GM23338 (cell line): ENCODE data around the gene AKAP7. TPM values are rescaled to one million over a fixed set of nuclear protein-coding genes. Genes with fewer than 3 reads are reported as not detected.

Experiments used
- ATAC-seq: fragments of 200-7000 bp; cut with Tn5 transposase; 3 replicates; pipeline ENCODE4 v1.9.1; 2020
- DNase-seq: peaks from one replicate; pipeline ENCODE4 v3.0.0-alpha.2; 2015; ENCODE audit warnings: low spot score
- H2AFZ ChIP-seq: fragments of 200-600 bp; sonication (generic); 2 replicates; pipeline ENCODE4 v1.8.0; 2016; ENCODE audit warnings: antibody characterized with exemption, mild to moderate bottlenecking, moderate library complexity
- H3F3A ChIP-seq: fragments of 200-600 bp; sonication (generic); replicated peaks from 2 replicates; pipeline ENCODE4 v1.8.0; 2017; ENCODE audit warnings: antibody characterized with exemption, mixed run types, low read depth
- H3K27ac ChIP-seq: fragments of 200-600 bp; sonication (generic); 2 replicates; pipeline ENCODE4 v1.6.1; 2016; ENCODE audit warnings: low read depth
- H3K27me3 ChIP-seq: fragments of 200-600 bp; sonication (generic); 2 replicates; pipeline ENCODE4 v1.8.0; 2016; ENCODE audit warnings: mild to moderate bottlenecking, mixed run types, moderate library complexity; ENCODE audit not compliant: insufficient read depth
- H3K36me3 ChIP-seq: fragments of 200-600 bp; sonication (generic); 2 replicates; pipeline ENCODE4 v1.8.0; 2016; ENCODE audit warnings: mild to moderate bottlenecking; ENCODE audit not compliant: insufficient read depth
- H3K4me1 ChIP-seq: fragments of 200-600 bp; sonication (generic); 2 replicates; pipeline ENCODE4 v1.8.0; 2016; ENCODE audit warnings: mild to moderate bottlenecking, moderate library complexity; ENCODE audit not compliant: insufficient read depth
- H3K4me2 ChIP-seq: fragments of 200-600 bp; sonication (generic); 2 replicates; pipeline ENCODE4 v1.7.1; 2017; ENCODE audit warnings: mixed run types
- H3K4me3 ChIP-seq: fragments of 200-600 bp; sonication (generic); 2 replicates; pipeline ENCODE4 v1.6.1; 2016; ENCODE audit warnings: mixed run types
- H3K79me2 ChIP-seq: fragments of 200-600 bp; sonication (generic); replicated peaks from 2 replicates; pipeline ENCODE4 v1.8.0; 2017; ENCODE audit warnings: mild to moderate bottlenecking; ENCODE audit not compliant: insufficient read depth
- H3K9me2 ChIP-seq: fragments of 200-600 bp; sonication (generic); 2 replicates; pipeline ENCODE4 v1.8.0; 2017; ENCODE audit not compliant: insufficient read depth
- H4K20me1 ChIP-seq: fragments of 200-600 bp; sonication (generic); replicated peaks from 2 replicates; pipeline ENCODE4 v1.8.0; 2017; ENCODE audit warnings: mild to moderate bottlenecking; ENCODE audit not compliant: insufficient read depth
- H3K27ac Mint-ChIP-seq: 2 replicates; pipeline ENCODE4 v1.8.0; 2020; ENCODE audit warnings: inconsistent platforms, mild to moderate bottlenecking, moderate library complexity, mixed read lengths
- H3K27me3 Mint-ChIP-seq: 3 replicates; pipeline ENCODE4 v1.8.0; 2022; ENCODE audit warnings: low read depth, mild to moderate bottlenecking, moderate library complexity, mixed read lengths, inconsistent platforms; ENCODE audit not compliant: insufficient read depth, poor library complexity
- H3K36me3 Mint-ChIP-seq: 3 replicates; pipeline ENCODE4 v1.8.0; 2021; ENCODE audit warnings: low read depth, mild to moderate bottlenecking, inconsistent platforms, moderate library complexity, mixed read lengths
- H3K4me1 Mint-ChIP-seq: 3 replicates; pipeline ENCODE4 v1.8.0; 2020; ENCODE audit warnings: mild to moderate bottlenecking, inconsistent platforms, mixed read lengths
- H3K4me3 Mint-ChIP-seq: 3 replicates; pipeline ENCODE4 v1.8.0; 2021; ENCODE audit warnings: moderate library complexity, mild to moderate bottlenecking, inconsistent platforms, mixed read lengths
- H3K9me3 Mint-ChIP-seq: 3 replicates; pipeline ENCODE4 v1.8.0; 2020; ENCODE audit warnings: moderate library complexity, mild to moderate bottlenecking, inconsistent platforms, mixed read lengths
- CREB1 ChIP-seq: fragments of 250-450 bp; sonication (Bioruptor Pico); IDR thresholded peaks from 2 replicates; pipeline ENCODE4 v1.5.0; 2020; ENCODE audit warnings: low read depth, mild to moderate bottlenecking, moderate library complexity
- CTCF ChIP-seq, 2 experiments: fragments of 200-600 bp in 1 of 2; sonication (generic) in 1 of 2; conservative IDR thresholded peaks; 2 replicates each; pipeline versions ENCODE4 v1.5.1 to v1.6.1; 2016 to 2017; ENCODE audit warnings: antibody characterized with exemption in 2 of 2, low read depth in 2 of 2, mild to moderate bottlenecking in 2 of 2, moderate library complexity in 1 of 2
- EZH2 ChIP-seq: fragments of 200-600 bp; sonication (generic); IDR thresholded peaks from one replicate; pipeline ENCODE4 v1.8.0; 2017; ENCODE audit warnings: antibody characterized with exemption, mild to moderate bottlenecking, low read depth; ENCODE audit not compliant: unreplicated experiment
- EZH2phosphoT487 ChIP-seq: fragments of 200-600 bp; sonication (generic); IDR thresholded peaks from one replicate; pipeline ENCODE4 v1.8.1; 2018; ENCODE audit warnings: antibody characterized with exemption; ENCODE audit not compliant: unreplicated experiment
- JUNB ChIP-seq: IDR thresholded peaks from one replicate; pipeline ENCODE4 v1.6.1; 2016; ENCODE audit warnings: antibody characterized with exemption; ENCODE audit not compliant: unreplicated experiment
- NANOG ChIP-seq: IDR thresholded peaks from 2 replicates; pipeline ENCODE4 v1.6.1; 2016; ENCODE audit warnings: antibody characterized with exemption, borderline replicate concordance
- POLR2AphosphoS5 ChIP-seq: IDR thresholded peaks from 2 replicates; pipeline ENCODE4 v1.6.1; 2016; ENCODE audit warnings: antibody characterized with exemption, low read depth
- REST ChIP-seq: IDR thresholded peaks from one replicate; pipeline ENCODE4 v1.6.1; 2018; ENCODE audit warnings: antibody characterized with exemption; ENCODE audit not compliant: unreplicated experiment
- ZNF114 ChIP-seq: fragments of 250-450 bp; sonication (Bioruptor Pico); IDR thresholded peaks from 2 replicates; pipeline ENCODE4 v1.5.0; 2020; ENCODE audit warnings: mild to moderate bottlenecking, moderate library complexity
- ZNF331 ChIP-seq: fragments of 250-450 bp; sonication (Bioruptor Pico); IDR thresholded peaks from 2 replicates; pipeline ENCODE4 v1.5.0; 2020; ENCODE audit warnings: low read depth, mild to moderate bottlenecking, moderate library complexity
- polyA plus RNA-seq: library from polyadenylated mRNA; unstranded; fragments of >200 nt; fragmentation: Nextera tagmentation; extraction: Ambion mirVana; gene quantifications from 2 replicates; pipeline ENCODE4 v1.2.1, GENCODE V29; 2016
- total RNA-seq: library from RNA; depleted of rRNA; stranded (reverse); fragments of >200 nt; shearing (Covaris generic); gene quantifications from 2 replicates; pipeline ENCODE4 v1.2.3, GENCODE V29; 2014
- TF ChIP-seq, protein P1 (sequence below): IDR thresholded peaks from 2 replicates; pipeline ENCODE4 v1.6.1; 2016; ENCODE audit warnings: antibody characterized with exemption

The AKAP7 gene
- total and polyA plus RNA-seq, 2 experiments from 2014 or later: 12.2 to 20.0 TPM

DNA sequence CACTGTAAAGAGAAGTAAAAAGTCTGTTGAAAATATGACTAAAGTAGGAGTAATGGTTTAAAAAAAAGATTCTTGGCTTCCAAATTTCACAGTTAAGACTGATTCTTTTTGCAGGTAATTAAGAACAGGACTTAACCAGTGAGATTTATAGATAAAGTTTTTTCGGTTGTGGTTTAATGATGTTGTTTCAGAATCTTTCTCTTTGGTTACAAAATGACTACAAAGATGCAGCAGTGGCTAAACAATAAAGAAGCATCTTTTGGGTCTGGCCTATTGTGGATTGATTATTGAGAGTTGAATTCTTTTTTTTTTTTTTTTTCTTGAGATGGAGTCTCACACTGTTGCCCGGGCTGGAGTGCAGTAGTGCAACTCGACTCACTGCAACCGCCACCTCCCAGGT lies 109.7 kb downstream of the AKAP7 start (continued):
- no peak for TF ChIP-seq EZH2phosphoT487
- no peak for TF ChIP-seq CTCF (conservative IDR thresholded peaks at IDR 0.05; ENCODE audit: low read depth in 2 of 2)
- no peak for TF ChIP-seq ZNF114 (CRISPR knock-in tag)
- no peak for TF ChIP-seq POLR2AphosphoS5
- no peak for TF ChIP-seq ZNF331
- no peak for TF ChIP-seq NANOG

DNA sequence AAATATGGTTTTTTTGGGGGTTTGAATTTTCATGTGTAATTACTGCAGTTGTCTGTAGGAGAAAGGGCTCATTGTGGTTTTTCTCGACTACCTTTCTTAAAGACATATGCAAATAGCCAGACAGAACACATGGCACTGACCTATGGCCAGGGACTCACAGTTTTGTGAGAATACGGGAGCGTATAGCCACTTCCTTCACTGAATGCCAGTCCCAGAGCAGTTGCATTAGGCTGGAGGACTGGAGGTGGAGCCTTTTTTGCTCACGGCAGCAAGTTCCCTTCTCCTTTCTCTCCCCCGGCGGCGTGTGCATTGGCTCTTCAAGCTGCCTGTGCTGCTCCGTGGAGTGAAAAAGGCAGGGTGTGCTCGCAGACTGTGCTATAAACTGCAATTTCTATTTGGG lies 114.9 kb downstream of the AKAP7 start:
- peak; percentile 92 for ATAC-seq
- H3K27ac ChIP-seq: no peak overlapping the region
- peak overlapping the region; percentile 72 for H3K4me2 ChIP-seq
- no peaks in the 10 kb centered on the region for H4K20me1 ChIP-seq
- H3F3A ChIP-seq: no peaks in the 10 kb centered on the region
- peak overlapping the region; percentile 52 for H3K27ac Mint-ChIP-seq
- no peaks in the 10 kb centered on the region for H3K27me3 Mint-ChIP-seq
- H3K36me3 ChIP-seq: no peaks in the 10 kb centered on the region
- DNase-seq: peak; percentile 77
- peaks cover 35% of the 10 kb centered on the region for H3K4me1 ChIP-seq
- peak overlapping the region; percentile 70 for H3K4me3 Mint-ChIP-seq
- H2AFZ ChIP-seq: peak overlapping the region; percentile 45; the same call in 1 of the 2 replicates
- 0 out of 2 replicates have a peak, but pooled peaks cover 3% of the 10 kb centered on the region for H3K79me2 ChIP-seq
- peak overlapping the region; percentile 47 for H3K4me3 ChIP-seq
- TF ChIP-seq CREB1 (CRISPR knock-in tag): no peak
- no peak for TF ChIP-seq REST
- TF ChIP-seq, protein P1, sequence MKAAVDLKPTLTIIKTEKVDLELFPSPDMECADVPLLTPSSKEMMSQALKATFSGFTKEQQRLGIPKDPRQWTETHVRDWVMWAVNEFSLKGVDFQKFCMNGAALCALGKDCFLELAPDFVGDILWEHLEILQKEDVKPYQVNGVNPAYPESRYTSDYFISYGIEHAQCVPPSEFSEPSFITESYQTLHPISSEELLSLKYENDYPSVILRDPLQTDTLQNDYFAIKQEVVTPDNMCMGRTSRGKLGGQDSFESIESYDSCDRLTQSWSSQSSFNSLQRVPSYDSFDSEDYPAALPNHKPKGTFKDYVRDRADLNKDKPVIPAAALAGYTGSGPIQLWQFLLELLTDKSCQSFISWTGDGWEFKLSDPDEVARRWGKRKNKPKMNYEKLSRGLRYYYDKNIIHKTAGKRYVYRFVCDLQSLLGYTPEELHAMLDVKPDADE: no peak
- TF ChIP-seq EZH2: no peak
- no peak for TF ChIP-seq EZH2phosphoT487
- no peak for TF ChIP-seq ZNF331
- no peak for TF ChIP-seq JUNB
- no peak for TF ChIP-seq CTCF (conservative IDR thresholded peaks at IDR 0.05; ENCODE audit: low read depth in 2 of 2)
- TF ChIP-seq ZNF114 (CRISPR knock-in tag): no peak
- no peak for TF ChIP-seq NANOG
- no peaks in the 10 kb centered on the region for H3K9me2 ChIP-seq
- no peaks in the 10 kb centered on the region for H3K36me3 Mint-ChIP-seq
- H3K9me3 Mint-ChIP-seq: no peaks in the 10 kb centered on the region
- H3K4me1 Mint-ChIP-seq: peaks cover 40% of the 10 kb centered on the region
- no peaks in the 10 kb centered on the region for H3K27me3 ChIP-seq
